ENCODE measurements around the gene TEX2.

- no peak for TF ChIP-seq CTCF (IDR thresholded peaks at IDR 0.05; ENCODE audit: insufficient read depth, low read length, poor library complexity, severe bottlenecking)
- TF ChIP-seq EZH2phosphoT487 (conservative IDR thresholded peaks at IDR 0.05; ENCODE audit: low read length) = no peak
Observed at GRCh38 chr17:64250233-64250835, 12.7 kb downstream of the TEX2 start.

All from SU-DHL-6 (cell line).